MM.1S (cell line): ENCODE measurements around the gene HIPK2.

Experiments
- EZH2 ChIP-seq: fragments of 300-600 bp; sonication (generic); optimal IDR thresholded peaks from 2 replicates; pipeline ENCODE3; 2017; ENCODE audit warnings: low read depth, mild to moderate bottlenecking, antibody characterized with exemption, low read length, mixed read lengths
- EZH2phosphoT487 ChIP-seq: fragments of 300-600 bp; sonication (generic); IDR thresholded peaks from 2 replicates; pipeline ENCODE4 v1.6.1; 2018; ENCODE audit warnings: antibody characterized with exemption, low read length
- TF ChIP-seq, protein P1 (sequence below): fragments of 300-600 bp; sonication (generic); IDR thresholded peaks from 2 replicates; pipeline ENCODE4 v1.5.1; 2016; ENCODE audit warnings: antibody characterized with exemption, low read length, mixed read lengths

DNA sequence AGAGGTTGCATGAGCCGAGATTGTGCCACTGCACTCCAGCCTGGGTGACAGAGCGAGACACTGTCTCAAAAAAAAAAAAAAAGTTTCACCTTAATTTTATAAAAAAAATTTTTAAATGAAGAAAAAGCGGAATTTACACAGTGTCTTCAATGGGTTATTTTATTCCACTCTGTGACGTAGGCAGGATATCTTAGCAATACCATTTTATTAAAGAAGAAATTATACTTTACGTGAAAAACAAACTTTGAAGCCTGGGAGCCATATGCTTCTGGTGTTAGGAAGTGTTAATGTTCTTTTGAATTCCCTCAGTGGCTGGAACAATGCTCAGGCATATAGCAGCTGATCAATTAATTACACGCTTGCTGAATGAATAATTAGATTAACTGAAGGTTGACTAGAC lies 176.6 kb downstream of the HIPK2 start:
- TF ChIP-seq, protein P1, sequence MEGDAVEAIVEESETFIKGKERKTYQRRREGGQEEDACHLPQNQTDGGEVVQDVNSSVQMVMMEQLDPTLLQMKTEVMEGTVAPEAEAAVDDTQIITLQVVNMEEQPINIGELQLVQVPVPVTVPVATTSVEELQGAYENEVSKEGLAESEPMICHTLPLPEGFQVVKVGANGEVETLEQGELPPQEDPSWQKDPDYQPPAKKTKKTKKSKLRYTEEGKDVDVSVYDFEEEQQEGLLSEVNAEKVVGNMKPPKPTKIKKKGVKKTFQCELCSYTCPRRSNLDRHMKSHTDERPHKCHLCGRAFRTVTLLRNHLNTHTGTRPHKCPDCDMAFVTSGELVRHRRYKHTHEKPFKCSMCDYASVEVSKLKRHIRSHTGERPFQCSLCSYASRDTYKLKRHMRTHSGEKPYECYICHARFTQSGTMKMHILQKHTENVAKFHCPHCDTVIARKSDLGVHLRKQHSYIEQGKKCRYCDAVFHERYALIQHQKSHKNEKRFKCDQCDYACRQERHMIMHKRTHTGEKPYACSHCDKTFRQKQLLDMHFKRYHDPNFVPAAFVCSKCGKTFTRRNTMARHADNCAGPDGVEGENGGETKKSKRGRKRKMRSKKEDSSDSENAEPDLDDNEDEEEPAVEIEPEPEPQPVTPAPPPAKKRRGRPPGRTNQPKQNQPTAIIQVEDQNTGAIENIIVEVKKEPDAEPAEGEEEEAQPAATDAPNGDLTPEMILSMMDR, result no peak
- TF ChIP-seq EZH2phosphoT487 (no peak), EZH2 (no peak)
